HepG2 (cell line): ENCODE data around the gene ZP2. TPM values are rescaled to one million over a fixed set of nuclear protein-coding genes. Genes with fewer than 3 reads are reported as not detected.

Experiments
- AGO1 ChIP-seq: fragments of 200-400 bp; formaldehyde crosslinking; IDR thresholded peaks from 2 replicates; pipeline ENCODE4 v1.6.1; 2017; ENCODE audit warnings: mild to moderate bottlenecking, low read depth, low read length, moderate library complexity; ENCODE audit not compliant: poor library complexity, severe bottlenecking
- CTCF ChIP-seq: sonication (generic); formaldehyde crosslinking; IDR thresholded peaks from 2 replicates; pipeline ENCODE4 v1.5.0; 2020; ENCODE audit warnings: mild to moderate bottlenecking, missing genetic modification reagents, moderate library complexity
- ETS1 ChIP-seq: sonication (generic); formaldehyde crosslinking; IDR thresholded peaks from 2 replicates; pipeline ENCODE4 v1.4.0; 2020; ENCODE audit warnings: missing genetic modification reagents
- GATAD2A ChIP-seq: IDR thresholded peaks from 2 replicates; pipeline ENCODE4 v1.6.1; 2016
- HOXA5 ChIP-seq: sonication (generic); formaldehyde crosslinking; IDR thresholded peaks from 2 replicates; pipeline ENCODE4 v1.4.0; 2020; ENCODE audit warnings: missing genetic modification reagents
- MAFF ChIP-seq: IDR thresholded peaks from 2 replicates; pipeline ENCODE4 v1.6.1; 2011; ENCODE audit warnings: low read depth, low read length, improper control_type of control experiment
- MTF1 ChIP-seq: sonication (generic); formaldehyde crosslinking; IDR thresholded peaks from 2 replicates; pipeline ENCODE4 v1.5.0; 2020; ENCODE audit warnings: missing genetic modification reagents
- MYNN ChIP-seq: sonication (generic); formaldehyde crosslinking; IDR thresholded peaks from 2 replicates; pipeline ENCODE4 v1.4.0; 2020; ENCODE audit warnings: mild to moderate bottlenecking, low read depth, missing genetic modification reagents
- PCBP2 ChIP-seq: fragments of 200-400 bp; formaldehyde crosslinking; optimal IDR thresholded peaks from 2 replicates; pipeline ENCODE3; 2018; ENCODE audit warnings: low read length, low read depth; ENCODE audit not compliant: poor library complexity, severe bottlenecking
- STAT5B ChIP-seq: sonication (generic); formaldehyde crosslinking; IDR thresholded peaks from 2 replicates; pipeline ENCODE4 v1.4.0; 2020; ENCODE audit warnings: missing genetic modification reagents
- ZNF143 ChIP-seq: sonication (generic); formaldehyde crosslinking; IDR thresholded peaks from 2 replicates; pipeline ENCODE4 v1.4.0; 2020; ENCODE audit warnings: missing genetic modification reagents
- ZNF234 ChIP-seq: sonication (generic); formaldehyde crosslinking; conservative IDR thresholded peaks from 2 replicates; pipeline ENCODE4 v1.5.1; 2020; ENCODE audit warnings: mild to moderate bottlenecking, missing genetic modification reagents
- ZNF747 ChIP-seq: sonication (generic); formaldehyde crosslinking; IDR thresholded peaks from 2 replicates; pipeline ENCODE4 v1.8.1; 2023; ENCODE audit warnings: missing genetic modification reagents, mild to moderate bottlenecking, borderline replicate concordance
- ZNF879 ChIP-seq: sonication (generic); formaldehyde crosslinking; IDR thresholded peaks from 2 replicates; pipeline ENCODE4 v1.8.1; 2023; ENCODE audit warnings: missing genetic modification reagents
- ZSCAN9 ChIP-seq: IDR thresholded peaks from 2 replicates; pipeline ENCODE4 v1.6.1; 2016; ENCODE audit warnings: borderline replicate concordance
- polyA plus RNA-seq, 8 experiments: library from polyadenylated mRNA; depleted of rRNA in 3 of 8; stranded (reverse) in 7 of 8; unstranded in 1 of 8; fragments of >200 nt; fragmentation: Illumina TruSeq in 4 of 8; extraction: Trizol in 4 of 8; gene quantifications; 2 replicates each; pipeline versions ENCODE4 v1.2.1 to v1.2.3, GENCODE V29; 2011 to 2016; ENCODE audit warnings: low read depth in 4 of 8, missing spikeins in 1 of 8, mixed read lengths in 1 of 8; ENCODE audit not compliant: insufficient read depth in 1 of 8
- total RNA-seq, 5 experiments: library from RNA; depleted of rRNA; stranded (reverse); fragments of >200 nt; fragmentation: Illumina TruSeq; extraction: Trizol; gene quantifications; 2 replicates each; pipeline ENCODE4 v1.2.3, GENCODE V29; 2016; ENCODE audit warnings: low read depth in 1 of 5
- TF ChIP-seq, protein P1 (sequence below): IDR thresholded peaks from 2 replicates; pipeline ENCODE4 v1.6.1; 2012; ENCODE audit warnings: low read depth, low read length, improper control_type of control experiment
- TF ChIP-seq, protein P2 (sequence below): sonication (generic); formaldehyde crosslinking; IDR thresholded peaks from 2 replicates; pipeline ENCODE4 v1.4.0; 2020; ENCODE audit warnings: mild to moderate bottlenecking, missing genetic modification reagents, borderline replicate concordance
- TF ChIP-seq, protein P3 (sequence below): sonication (generic); formaldehyde crosslinking; IDR thresholded peaks from 2 replicates; pipeline ENCODE4 v1.5.0; 2020; ENCODE audit warnings: mild to moderate bottlenecking, missing genetic modification reagents, borderline replicate concordance

ZP2 gene
- total and polyA plus RNA-seq, 2 of the 13 experiments (the other 11 are each of a cell fraction or from before 2014, with no cell fraction given): not detected

DNA sequence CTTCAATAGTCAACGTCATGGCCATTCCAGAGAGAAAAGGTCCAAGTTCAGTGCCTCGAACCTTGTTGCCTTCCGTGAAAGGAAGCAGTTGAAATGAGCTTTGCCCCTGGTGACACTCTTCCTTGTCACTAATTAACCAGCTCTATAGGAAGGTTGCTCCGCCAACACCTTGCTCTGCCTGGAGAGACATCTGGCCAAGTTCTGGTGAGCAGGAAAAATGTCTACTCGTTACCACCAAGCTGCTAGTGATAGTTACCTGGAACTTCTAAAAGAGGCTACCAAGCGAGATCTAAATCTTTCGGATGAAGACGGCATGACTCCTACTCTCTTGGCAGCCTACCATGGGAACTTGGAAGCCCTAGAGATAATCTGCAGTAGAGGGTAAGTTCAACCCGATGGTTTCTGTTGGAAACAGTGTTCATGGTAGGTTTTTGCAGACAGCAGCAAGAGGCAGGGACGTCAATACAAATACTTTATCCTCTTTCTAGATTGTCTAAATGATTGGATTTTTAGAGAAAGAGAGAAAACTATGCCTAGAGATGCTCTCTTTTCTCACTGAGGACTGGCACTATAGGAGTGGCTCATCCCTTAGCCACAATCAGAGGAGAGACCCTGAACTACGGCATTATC lies 22.3 kb upstream of the ZP2 start, which contains the start of gene ANKS4B (continued):
- TF ChIP-seq CTCF (CRISPR knock-in tag) (peak; percentile 28), HOXA5 (CRISPR knock-in tag) (peak; percentile 82), MYNN (CRISPR knock-in tag) (no peak), AGO1 (no peak), ZNF143 (CRISPR knock-in tag) (no peak), MAFF (no peak), ZNF879 (CRISPR knock-in tag) (no peak), PCBP2 (no peak), ZSCAN9 (CRISPR knock-in tag) (peak; percentile 94), GATAD2A (CRISPR knock-in tag) (peak; percentile 96), MTF1 (no peak), ZNF747 (CRISPR knock-in tag) (peak; percentile 54; the same call in 1 of the 2 replicates), ZNF234 (CRISPR knock-in tag) (no peak), ETS1 (CRISPR knock-in tag) (no peak), STAT5B (no peak)
- TF ChIP-seq, protein P1, sequence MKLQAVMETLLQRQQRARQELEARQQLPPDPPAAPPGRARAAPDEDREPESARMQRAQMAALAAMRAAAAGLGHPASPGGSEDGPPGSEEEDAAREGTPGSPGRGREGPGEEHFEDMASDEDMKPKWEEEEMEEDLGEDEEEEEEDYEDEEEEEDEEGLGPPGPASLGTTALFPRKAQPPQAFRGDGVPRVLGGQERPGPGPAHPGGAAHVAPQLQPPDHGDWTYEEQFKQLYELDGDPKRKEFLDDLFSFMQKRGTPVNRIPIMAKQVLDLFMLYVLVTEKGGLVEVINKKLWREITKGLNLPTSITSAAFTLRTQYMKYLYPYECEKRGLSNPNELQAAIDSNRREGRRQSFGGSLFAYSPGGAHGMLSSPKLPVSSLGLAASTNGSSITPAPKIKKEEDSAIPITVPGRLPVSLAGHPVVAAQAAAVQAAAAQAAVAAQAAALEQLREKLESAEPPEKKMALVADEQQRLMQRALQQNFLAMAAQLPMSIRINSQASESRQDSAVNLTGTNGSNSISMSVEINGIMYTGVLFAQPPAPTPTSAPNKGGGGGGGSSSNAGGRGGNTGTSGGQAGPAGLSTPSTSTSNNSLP: peak; percentile 42; the same call in 1 of the 2 replicates
- TF ChIP-seq, protein P2, sequence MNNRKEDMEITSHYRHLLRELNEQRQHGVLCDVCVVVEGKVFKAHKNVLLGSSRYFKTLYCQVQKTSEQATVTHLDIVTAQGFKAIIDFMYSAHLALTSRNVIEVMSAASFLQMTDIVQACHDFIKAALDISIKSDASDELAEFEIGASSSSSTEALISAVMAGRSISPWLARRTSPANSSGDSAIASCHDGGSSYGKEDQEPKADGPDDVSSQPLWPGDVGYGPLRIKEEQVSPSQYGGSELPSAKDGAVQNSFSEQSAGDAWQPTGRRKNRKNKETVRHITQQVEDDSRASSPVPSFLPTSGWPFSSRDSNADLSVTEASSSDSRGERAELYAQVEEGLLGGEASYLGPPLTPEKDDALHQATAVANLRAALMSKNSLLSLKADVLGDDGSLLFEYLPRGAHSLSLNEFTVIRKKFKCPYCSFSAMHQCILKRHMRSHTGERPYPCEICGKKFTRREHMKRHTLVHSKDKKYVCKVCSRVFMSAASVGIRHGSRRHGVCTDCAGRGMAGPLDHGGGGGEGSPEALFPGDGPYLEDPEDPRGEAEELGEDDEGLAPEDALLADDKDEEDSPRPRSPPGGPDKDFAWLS (CRISPR knock-in tag): no peak
- TF ChIP-seq, protein P3, sequence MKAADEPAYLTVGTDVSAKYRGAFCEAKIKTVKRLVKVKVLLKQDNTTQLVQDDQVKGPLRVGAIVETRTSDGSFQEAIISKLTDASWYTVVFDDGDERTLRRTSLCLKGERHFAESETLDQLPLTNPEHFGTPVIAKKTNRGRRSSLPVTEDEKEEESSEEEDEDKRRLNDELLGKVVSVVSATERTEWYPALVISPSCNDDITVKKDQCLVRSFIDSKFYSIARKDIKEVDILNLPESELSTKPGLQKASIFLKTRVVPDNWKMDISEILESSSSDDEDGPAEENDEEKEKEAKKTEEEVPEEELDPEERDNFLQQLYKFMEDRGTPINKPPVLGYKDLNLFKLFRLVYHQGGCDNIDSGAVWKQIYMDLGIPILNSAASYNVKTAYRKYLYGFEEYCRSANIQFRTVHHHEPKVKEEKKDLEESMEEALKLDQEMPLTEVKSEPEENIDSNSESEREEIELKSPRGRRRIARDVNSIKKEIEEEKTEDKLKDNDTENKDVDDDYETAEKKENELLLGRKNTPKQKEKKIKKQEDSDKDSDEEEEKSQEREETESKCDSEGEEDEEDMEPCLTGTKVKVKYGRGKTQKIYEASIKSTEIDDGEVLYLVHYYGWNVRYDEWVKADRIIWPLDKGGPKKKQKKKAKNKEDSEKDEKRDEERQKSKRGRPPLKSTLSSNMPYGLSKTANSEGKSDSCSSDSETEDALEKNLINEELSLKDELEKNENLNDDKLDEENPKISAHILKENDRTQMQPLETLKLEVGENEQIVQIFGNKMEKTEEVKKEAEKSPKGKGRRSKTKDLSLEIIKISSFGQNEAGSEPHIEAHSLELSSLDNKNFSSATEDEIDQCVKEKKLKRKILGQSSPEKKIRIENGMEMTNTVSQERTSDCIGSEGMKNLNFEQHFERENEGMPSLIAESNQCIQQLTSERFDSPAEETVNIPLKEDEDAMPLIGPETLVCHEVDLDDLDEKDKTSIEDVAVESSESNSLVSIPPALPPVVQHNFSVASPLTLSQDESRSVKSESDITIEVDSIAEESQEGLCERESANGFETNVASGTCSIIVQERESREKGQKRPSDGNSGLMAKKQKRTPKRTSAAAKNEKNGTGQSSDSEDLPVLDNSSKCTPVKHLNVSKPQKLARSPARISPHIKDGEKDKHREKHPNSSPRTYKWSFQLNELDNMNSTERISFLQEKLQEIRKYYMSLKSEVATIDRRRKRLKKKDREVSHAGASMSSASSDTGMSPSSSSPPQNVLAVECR (CRISPR knock-in tag): peak; percentile 74; the same call in 1 of the 2 replicates
